NCI-H2029 (cell line): ENCODE results near the gene NAALADL1.
"Not testable (repeated sequence)": the region's sequence is repeated elsewhere in the genome, so short reads cannot be mapped to it uniquely, and the experiment has no call there.

Experiments used
- DNase-seq: peaks from one replicate; lab custom pipeline; 2025; lab: John Stamatoyannopoulos, UW

NAALADL1 gene

DNA sequence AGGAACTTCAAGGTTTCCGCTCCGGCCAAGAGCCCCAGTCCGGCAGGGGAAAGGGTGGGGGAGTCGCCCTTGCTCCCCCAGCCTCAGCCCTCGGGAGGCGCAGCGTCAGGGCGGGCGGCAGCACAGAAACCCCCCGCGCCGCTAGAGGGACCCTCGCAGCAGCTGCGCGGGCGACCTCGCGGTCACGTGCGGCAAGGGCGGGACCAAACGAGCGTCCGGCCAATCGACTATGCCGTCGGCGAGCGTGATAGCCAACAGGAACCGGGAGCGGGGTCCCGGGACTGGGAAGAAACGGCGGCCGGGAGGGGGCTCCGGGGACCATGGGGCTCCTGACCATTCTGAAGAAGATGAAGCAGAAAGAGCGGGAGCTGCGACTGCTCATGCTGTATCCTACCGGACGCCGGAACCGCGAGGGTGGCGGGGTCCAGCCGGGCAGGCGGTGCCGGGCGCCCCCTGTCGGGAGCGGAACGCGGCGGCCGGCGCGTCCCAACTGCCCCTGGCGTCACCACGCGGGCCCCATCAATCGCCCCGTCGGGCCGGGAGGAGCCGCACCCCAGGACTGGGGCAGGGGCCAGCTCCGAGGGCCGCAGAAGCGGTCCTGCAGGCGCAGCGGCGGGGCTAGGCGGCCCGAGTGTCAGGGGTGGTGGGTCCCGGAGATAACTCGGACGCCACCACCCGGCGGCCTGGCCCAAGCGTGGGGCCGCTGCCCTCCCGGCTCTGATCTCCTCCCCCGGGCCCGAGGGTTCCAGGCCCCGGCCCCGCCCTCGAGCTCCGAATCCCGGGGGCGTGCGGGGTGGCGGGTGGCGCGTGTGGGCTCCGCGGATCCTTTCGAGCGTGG, 44.2 kb downstream of the NAALADL1 start, which contains the start of gene ARL2:
ARL2 (plus strand) TSS at position 273 of the 838 bp plus-strand sequence; CDS start at position 321, 48 bp downstream.
- DNase-seq = peak; percentile 76

GRCh38 chr11:65013130-65013887, 45.0 kb downstream of the NAALADL1 start:
- DNase-seq = peak; percentile 69

DNA sequence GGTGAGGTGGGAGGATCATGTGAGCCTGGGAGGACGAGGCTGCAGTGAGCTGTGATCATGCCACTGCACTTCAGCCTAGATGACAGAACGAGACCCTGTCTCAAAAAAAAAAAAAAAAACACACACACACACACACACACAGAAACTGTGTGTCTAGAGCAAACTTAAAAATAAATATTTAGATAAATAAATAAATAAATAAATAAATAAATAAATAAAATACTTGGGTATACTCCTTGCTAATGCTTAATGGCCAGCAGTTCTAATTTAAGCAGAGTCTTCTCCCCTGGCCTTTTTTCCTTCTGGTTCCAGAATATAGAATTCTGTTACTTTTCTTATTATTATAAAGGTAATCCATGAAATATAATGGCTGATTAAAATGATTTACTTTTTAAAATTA, 49.5 kb downstream of the NAALADL1 start:
- DNase-seq = no peak

DNA sequence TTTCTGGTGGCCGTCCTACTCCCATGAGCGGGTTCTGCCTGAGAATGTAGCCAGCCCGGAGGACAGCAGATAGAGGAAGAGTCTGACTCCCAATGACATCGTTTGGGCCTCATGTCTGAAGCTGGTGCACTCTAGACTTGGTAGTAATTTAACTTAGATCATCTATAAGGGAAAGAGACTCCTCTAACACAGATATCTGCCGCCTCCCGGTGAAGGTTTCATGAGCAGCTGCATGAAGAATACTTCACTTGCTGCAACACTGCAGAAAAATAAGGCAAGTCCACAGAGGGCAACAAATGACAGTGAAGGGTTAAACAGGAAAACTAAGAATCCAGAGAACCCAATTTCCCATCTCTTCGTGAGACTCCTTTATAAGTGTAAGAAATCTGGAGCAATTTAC, 50.3 kb downstream of the NAALADL1 start:
- DNase-seq = no peak

DNA sequence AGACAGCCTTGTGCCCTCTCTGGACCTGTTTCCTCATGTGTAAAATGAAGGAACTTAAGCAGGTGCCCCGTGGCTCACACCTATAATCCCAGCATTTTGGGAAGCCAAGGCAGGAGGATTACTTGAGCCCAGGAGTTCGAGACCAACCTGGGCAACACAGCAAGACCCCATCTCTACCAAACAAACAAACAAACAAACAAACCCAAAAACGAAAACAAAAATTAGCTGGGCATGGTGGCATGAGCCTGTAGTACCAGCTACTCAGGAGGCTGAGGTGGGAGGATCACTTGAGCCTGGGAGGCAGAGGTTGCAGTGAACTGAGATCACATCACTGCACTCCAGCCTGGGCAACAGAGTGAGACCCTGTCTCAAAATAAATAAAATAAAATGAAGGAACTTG, 54.4 kb downstream of the NAALADL1 start:
- not testable (repeated sequence) for DNase-seq

GRCh38 chr11:65003282-65003681, 55.1 kb downstream of the NAALADL1 start:
- DNase-seq = no peak

DNA sequence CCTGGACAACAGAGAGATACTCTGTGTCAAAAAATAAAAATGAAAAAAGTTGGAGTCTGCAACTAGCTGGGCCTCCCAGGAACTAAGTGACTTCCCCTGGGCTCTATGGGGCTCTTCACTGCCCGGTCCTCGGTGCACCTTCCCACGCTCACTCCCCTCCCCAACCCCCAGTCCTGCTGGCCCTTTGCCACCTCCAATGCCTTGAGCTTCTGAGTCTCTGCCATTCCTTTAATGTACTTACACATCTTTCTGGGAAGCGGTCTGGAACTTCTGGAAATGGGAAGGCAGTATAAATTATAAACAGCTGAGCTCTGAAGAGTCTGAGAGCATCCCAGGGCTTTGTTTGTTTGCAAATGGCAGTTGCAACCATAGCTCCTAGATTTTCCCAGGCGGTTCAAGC, 55.6 kb downstream of the NAALADL1 start:
- DNase-seq = no peak

DNA sequence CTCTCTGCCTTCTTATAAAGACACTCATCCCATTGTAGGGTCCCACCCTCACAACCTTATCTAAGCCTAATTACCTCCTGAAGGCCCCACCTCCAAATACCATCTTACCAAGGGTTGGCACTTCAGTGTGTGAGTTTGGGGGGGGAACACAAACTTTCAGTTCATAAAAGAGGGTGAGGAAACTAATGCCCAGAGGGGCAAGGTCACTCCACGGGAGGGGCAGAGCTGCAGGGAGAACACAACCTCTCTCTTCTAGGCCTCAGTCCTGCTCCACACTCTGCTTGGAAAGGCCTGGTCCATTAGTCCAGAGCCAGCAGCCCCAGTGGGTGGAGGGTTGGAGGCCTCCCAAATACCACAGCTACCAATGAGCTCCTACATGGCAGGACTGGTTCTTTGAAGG, 58.9 kb downstream of the NAALADL1 start:
- DNase-seq = no peak

GRCh38 chr11:64998690-64999431, 59.5 kb downstream of the NAALADL1 start:
- DNase-seq = no peak

DNA sequence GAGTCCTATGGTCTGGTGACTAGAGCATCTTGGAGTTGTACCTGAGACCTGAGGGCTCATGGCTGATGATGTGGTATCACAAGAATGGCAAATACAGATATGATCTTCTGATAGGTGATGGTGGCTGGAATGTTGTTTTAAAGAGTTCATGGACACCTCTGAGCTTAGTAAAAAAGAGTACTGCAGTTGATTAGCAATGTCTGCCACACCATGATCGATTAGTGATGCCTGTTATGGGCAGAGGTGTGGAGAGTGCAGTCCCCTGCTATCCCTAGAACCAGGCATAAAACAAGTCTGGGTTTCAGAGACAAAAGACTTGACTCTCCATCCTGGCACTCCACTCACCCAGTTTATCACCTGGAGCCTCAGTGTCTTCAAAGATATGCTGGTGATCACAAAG, 60.2 kb downstream of the NAALADL1 start:
- no peak for DNase-seq

GRCh38 chr11:64996710-64997380, 61.5 kb downstream of the NAALADL1 start, which contains the start of gene BATF2:
Gene BATF2 (minus strand): TSS chr11:64996971. CDS start chr11:64996914, 57 bp downstream.
- peak; percentile 44 for DNase-seq

- DNase-seq = no peak
Observed at GRCh38 chr11:64996327-64996709, 62.0 kb downstream of the NAALADL1 start.
